HepG2 (cell line): Measurements from ENCODE around the gene NOCT. TPM values are rescaled to one million over a fixed set of nuclear protein-coding genes. Genes with fewer than 3 reads are reported as not detected.
A peak's percentile ranks its signal among the peaks of the same experiment; 100 is the strongest.

ENCODE experiments used
- CENPX ChIP-seq: sonication (generic); formaldehyde crosslinking; IDR thresholded peaks from 2 replicates; pipeline ENCODE4 v1.9.0; 2021; ENCODE audit warnings: mild to moderate bottlenecking, missing genetic modification reagents, moderate library complexity
- ESRRA ChIP-seq: sonication (generic); formaldehyde crosslinking; IDR thresholded peaks from 2 replicates; pipeline ENCODE4 v1.5.1; 2020; ENCODE audit warnings: mild to moderate bottlenecking, low read depth, missing genetic modification reagents
- ETV5 ChIP-seq: IDR thresholded peaks from 2 replicates; pipeline ENCODE4 v1.6.1; 2018; ENCODE audit warnings: missing biosample characterization, missing genetic modification reagents, inconsistent platforms, borderline replicate concordance
- FOXA1 ChIP-seq, 2 experiments: fragments of 450-650 bp in 1 of 2; sonication (generic) in 1 of 2; formaldehyde crosslinking in 1 of 2; IDR thresholded peaks; 2 replicates each; pipeline versions ENCODE4 v1.4.0 to v1.6.1; 2016 to 2020; ENCODE audit warnings: missing genetic modification reagents in 1 of 2
- GABPA ChIP-seq, 2 experiments: IDR thresholded peaks; 2 replicates each; pipeline ENCODE4 v1.6.1; 2011 to 2016; ENCODE audit warnings: low read depth in 2 of 2, low read length in 1 of 2, missing biosample characterization in 1 of 2, missing genetic modification characterization in 1 of 2
- GFI1 ChIP-seq: sonication (generic); formaldehyde crosslinking; IDR thresholded peaks from 2 replicates; pipeline ENCODE4 v1.5.0; 2020; ENCODE audit warnings: missing genetic modification reagents, mild to moderate bottlenecking, borderline replicate concordance
- HNF4A ChIP-seq: sonication (generic); formaldehyde crosslinking; IDR thresholded peaks from 2 replicates; pipeline ENCODE4 v1.4.0; 2020; ENCODE audit warnings: missing genetic modification reagents
- HOMEZ ChIP-seq: IDR thresholded peaks from 2 replicates; pipeline ENCODE4 v1.6.1; 2016; ENCODE audit warnings: low read depth
- KAT8 ChIP-seq: IDR thresholded peaks from 2 replicates; pipeline ENCODE4 v1.6.1; 2016; ENCODE audit warnings: missing genetic modification reagents, missing compliant biosample characterization
- MIXL1 ChIP-seq: IDR thresholded peaks from 2 replicates; pipeline ENCODE4 v1.6.1; 2016
- NR2F2 ChIP-seq: IDR thresholded peaks from 2 replicates; pipeline ENCODE4 v1.6.1; 2012; ENCODE audit warnings: low read depth, inconsistent platforms, borderline replicate concordance
- PPARG ChIP-seq: conservative IDR thresholded peaks from 2 replicates; pipeline ENCODE4 v1.6.1; 2016; ENCODE audit warnings: missing biosample characterization, missing genetic modification reagents
- SOX13 ChIP-seq, 3 experiments: fragments of 450-650 bp in 1 of 3; sonication (generic) in 1 of 3; formaldehyde crosslinking in 1 of 3; IDR thresholded peaks in 2 of 3; conservative IDR thresholded peaks in 1 of 3; 2 replicates each; pipeline versions ENCODE4 v1.5.0 to v1.6.1; 2016 to 2020; ENCODE audit warnings: antibody characterized with exemption in 1 of 3, mild to moderate bottlenecking in 1 of 3, missing compliant biosample characterization in 1 of 3, missing genetic modification reagents in 1 of 3, moderate library complexity in 1 of 3
- SOX6 ChIP-seq, 2 experiments: fragments of 450-650 bp in 1 of 2; sonication (generic) in 1 of 2; formaldehyde crosslinking in 1 of 2; IDR thresholded peaks; 2 replicates each; pipeline versions ENCODE4 v1.4.0 to v1.6.1; 2017 to 2020; ENCODE audit warnings: antibody characterized with exemption in 1 of 2, mild to moderate bottlenecking in 1 of 2, missing genetic modification reagents in 1 of 2
- TEAD3 ChIP-seq: optimal IDR thresholded peaks from 2 replicates; pipeline ENCODE3; 2016; ENCODE audit warnings: borderline replicate concordance
- XRCC5 ChIP-seq: fragments of 200-400 bp; formaldehyde crosslinking; optimal IDR thresholded peaks from 2 replicates; pipeline ENCODE3; 2017; ENCODE audit warnings: mild to moderate bottlenecking, low read length
- ZNF33A ChIP-seq: sonication (generic); formaldehyde crosslinking; IDR thresholded peaks from 2 replicates; pipeline ENCODE4 v1.5.1; 2020; ENCODE audit warnings: missing genetic modification reagents, mild to moderate bottlenecking, moderate library complexity, borderline replicate concordance
- polyA plus RNA-seq, 8 experiments: library from polyadenylated mRNA; depleted of rRNA in 3 of 8; stranded (reverse) in 7 of 8; unstranded in 1 of 8; fragments of >200 nt; fragmentation: Illumina TruSeq in 4 of 8; extraction: Trizol in 4 of 8; gene quantifications; 2 replicates each; pipeline versions ENCODE4 v1.2.1 to v1.2.3, GENCODE V29; 2011 to 2016; ENCODE audit warnings: low read depth in 4 of 8, missing spikeins in 1 of 8, mixed read lengths in 1 of 8; ENCODE audit not compliant: insufficient read depth in 1 of 8
- total RNA-seq, 5 experiments: library from RNA; depleted of rRNA; stranded (reverse); fragments of >200 nt; fragmentation: Illumina TruSeq; extraction: Trizol; gene quantifications; 2 replicates each; pipeline ENCODE4 v1.2.3, GENCODE V29; 2016; ENCODE audit warnings: low read depth in 1 of 5
- TF ChIP-seq, protein P1 (sequence below): sonication (generic); formaldehyde crosslinking; conservative IDR thresholded peaks from 2 replicates; pipeline ENCODE4 v1.4.0; 2020; ENCODE audit warnings: mild to moderate bottlenecking, missing genetic modification reagents, moderate library complexity
- TF ChIP-seq, protein P2 (sequence below): IDR thresholded peaks from 2 replicates; pipeline ENCODE4 v1.6.1; 2012; ENCODE audit warnings: low read depth, low read length, improper control_type of control experiment

NOCT gene
- total and polyA plus RNA-seq, 2 of the 13 experiments (the other 11 are each of a cell fraction or from before 2014, with no cell fraction given): 3.6 to 13.1 TPM

DNA sequence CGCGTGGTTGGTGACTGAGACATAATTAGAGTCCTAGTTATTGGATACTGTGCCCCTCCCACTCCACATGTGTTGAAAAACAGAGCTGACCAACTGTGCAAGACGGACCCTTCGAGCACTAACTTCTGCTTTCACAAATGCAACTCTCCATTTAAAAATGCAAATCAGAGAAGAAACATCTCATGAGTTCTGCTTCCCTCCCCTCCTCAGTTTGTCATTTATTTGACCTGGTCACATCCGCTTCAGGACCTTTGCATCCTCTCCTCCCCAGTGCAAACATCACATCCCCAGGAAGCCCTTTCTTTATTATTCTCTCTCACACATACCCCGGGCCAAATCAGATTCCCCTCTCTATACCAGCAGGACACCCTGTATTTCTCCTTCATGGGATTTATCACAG is 38.1 kb upstream of the NOCT start (continued):
- TF ChIP-seq ZNF33A (CRISPR knock-in tag): no peak
- peak; percentile 37; the same call in 1 of the 2 replicates for TF ChIP-seq PPARG (CRISPR knock-in tag)
- TF ChIP-seq MIXL1 (CRISPR knock-in tag): peak; percentile 29; the same call in 1 of the 2 replicates
- TF ChIP-seq TEAD3 (CRISPR knock-in tag): peak; percentile 7
- no peak for TF ChIP-seq KAT8
- TF ChIP-seq XRCC5: no peak
- no peak for TF ChIP-seq GABPA (IDR thresholded peaks at IDR 0.05; ENCODE audit: low read depth, low read length)
- peak; percentile 29; the same call in 1 of the 2 replicates for TF ChIP-seq GABPA (CRISPR knock-in tag; IDR thresholded peaks at IDR 0.05; ENCODE audit: low read depth)
- TF ChIP-seq, protein P1, sequence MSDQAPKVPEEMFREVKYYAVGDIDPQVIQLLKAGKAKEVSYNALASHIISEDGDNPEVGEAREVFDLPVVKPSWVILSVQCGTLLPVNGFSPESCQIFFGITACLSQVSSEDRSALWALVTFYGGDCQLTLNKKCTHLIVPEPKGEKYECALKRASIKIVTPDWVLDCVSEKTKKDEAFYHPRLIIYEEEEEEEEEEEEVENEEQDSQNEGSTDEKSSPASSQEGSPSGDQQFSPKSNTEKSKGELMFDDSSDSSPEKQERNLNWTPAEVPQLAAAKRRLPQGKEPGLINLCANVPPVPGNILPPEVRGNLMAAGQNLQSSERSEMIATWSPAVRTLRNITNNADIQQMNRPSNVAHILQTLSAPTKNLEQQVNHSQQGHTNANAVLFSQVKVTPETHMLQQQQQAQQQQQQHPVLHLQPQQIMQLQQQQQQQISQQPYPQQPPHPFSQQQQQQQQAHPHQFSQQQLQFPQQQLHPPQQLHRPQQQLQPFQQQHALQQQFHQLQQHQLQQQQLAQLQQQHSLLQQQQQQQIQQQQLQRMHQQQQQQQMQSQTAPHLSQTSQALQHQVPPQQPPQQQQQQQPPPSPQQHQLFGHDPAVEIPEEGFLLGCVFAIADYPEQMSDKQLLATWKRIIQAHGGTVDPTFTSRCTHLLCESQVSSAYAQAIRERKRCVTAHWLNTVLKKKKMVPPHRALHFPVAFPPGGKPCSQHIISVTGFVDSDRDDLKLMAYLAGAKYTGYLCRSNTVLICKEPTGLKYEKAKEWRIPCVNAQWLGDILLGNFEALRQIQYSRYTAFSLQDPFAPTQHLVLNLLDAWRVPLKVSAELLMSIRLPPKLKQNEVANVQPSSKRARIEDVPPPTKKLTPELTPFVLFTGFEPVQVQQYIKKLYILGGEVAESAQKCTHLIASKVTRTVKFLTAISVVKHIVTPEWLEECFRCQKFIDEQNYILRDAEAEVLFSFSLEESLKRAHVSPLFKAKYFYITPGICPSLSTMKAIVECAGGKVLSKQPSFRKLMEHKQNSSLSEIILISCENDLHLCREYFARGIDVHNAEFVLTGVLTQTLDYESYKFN (CRISPR knock-in tag): peak; percentile 73
- TF ChIP-seq SOX6 (IDR thresholded peaks at IDR 0.05): no peak
- TF ChIP-seq SOX6 (CRISPR knock-in tag; IDR thresholded peaks at IDR 0.05): no peak
- no peak for TF ChIP-seq FOXA1 (IDR thresholded peaks at IDR 0.05)
- TF ChIP-seq FOXA1 (CRISPR knock-in tag; IDR thresholded peaks at IDR 0.05): 0 out of 2 replicates have a peak, but pooled peaks have one; percentile 14
- TF ChIP-seq, protein P2, sequence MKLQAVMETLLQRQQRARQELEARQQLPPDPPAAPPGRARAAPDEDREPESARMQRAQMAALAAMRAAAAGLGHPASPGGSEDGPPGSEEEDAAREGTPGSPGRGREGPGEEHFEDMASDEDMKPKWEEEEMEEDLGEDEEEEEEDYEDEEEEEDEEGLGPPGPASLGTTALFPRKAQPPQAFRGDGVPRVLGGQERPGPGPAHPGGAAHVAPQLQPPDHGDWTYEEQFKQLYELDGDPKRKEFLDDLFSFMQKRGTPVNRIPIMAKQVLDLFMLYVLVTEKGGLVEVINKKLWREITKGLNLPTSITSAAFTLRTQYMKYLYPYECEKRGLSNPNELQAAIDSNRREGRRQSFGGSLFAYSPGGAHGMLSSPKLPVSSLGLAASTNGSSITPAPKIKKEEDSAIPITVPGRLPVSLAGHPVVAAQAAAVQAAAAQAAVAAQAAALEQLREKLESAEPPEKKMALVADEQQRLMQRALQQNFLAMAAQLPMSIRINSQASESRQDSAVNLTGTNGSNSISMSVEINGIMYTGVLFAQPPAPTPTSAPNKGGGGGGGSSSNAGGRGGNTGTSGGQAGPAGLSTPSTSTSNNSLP: peak; percentile 50; the same call in 1 of the 2 replicates
- TF ChIP-seq ESRRA (CRISPR knock-in tag): peak; percentile 76
- TF ChIP-seq ETV5 (CRISPR knock-in tag): peak; percentile 89
- no peak for TF ChIP-seq SOX13 (IDR thresholded peaks at IDR 0.05)
- 0 out of 4 replicates have a peak, but pooled peaks of 1 of the 2 experiments have one; percentile 13 for TF ChIP-seq SOX13 (CRISPR knock-in tag; conservative IDR thresholded peaks at IDR 0.05 in 1 of 2, IDR thresholded peaks at IDR 0.05 in 1 of 2)
- TF ChIP-seq NR2F2: 0 out of 2 replicates have a peak, but pooled peaks have one; percentile 62
- peak; percentile 60; the same call in 1 of the 2 replicates for TF ChIP-seq HOMEZ (CRISPR knock-in tag)
- TF ChIP-seq GFI1 (CRISPR knock-in tag): peak; percentile 48; the same call in 1 of the 2 replicates
- no peak for TF ChIP-seq CENPX
- TF ChIP-seq HNF4A (CRISPR knock-in tag): peak; percentile 54
- TF ChIP-seq, all 625 proteins: peak for 23
